NCI-H1048 (cell line): ENCODE results near the gene REEP1.
A peak's percentile ranks its signal among the peaks of the same experiment; 100 is the strongest.

Experiments
- DNase-seq: peaks from one replicate; lab custom pipeline; 2025; lab: John Stamatoyannopoulos, UW

The REEP1 gene

GRCh38 chr2:86195808-86196387 is 141.5 kb downstream of the REEP1 start:
- no peak for DNase-seq

- peak; percentile 97 for DNase-seq
These were observed 142.2 kb downstream of the REEP1 start, which contains the start of gene IMMT for GRCh38 chr2:86195055-86195807. IMMT (minus strand) TSS chr2:86195462; CDS start chr2:86195382, 80 bp downstream.

DNA sequence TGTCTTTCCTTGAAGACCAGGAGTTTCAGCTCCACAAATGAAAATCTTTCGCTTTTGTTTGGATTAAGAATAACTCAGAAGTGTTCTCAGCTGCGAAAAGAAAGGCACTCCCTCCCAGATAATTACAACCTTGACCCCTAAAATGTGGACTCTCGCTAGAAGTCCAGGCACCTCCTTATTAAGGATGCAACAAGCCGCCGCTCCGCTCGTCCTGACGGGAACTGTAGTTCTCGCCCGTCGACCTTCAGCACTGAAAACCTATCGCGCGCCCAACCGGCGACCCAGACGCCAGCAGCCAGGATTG is 142.7 kb downstream of the REEP1 start:
- DNase-seq: peak; percentile 83

DNA sequence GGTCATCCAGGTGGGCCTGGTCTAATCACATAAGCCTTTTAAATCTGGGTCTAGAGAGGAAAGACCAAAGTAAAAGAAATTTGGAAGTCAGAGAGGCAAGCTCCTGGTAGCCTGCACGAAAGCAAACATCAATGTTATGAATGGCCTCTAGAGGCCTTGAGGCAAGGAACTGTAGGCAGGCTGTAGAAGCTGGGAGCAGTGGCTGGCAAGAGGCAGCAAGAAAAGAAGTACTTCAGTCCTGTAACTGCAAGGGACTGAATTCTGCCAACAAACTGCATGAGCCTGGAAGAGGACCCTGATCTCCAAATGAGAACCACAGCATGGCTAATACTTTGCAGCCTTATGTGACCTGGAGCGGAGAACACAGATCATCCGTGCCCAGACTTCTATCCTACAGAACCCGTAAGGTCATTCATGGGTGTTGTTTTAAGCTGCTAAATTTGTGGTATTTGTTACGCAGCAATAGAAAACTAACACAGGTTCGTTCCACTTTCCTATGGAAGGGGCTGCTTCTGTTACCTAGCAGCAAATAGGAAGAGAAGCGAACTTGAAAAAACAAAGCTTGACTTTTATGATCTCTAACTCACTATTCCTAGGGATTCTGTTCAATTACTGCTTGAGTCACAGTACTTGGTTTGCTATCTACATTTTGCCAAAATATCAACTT is 143.4 kb downstream of the REEP1 start:
- no peak for DNase-seq

GRCh38 chr2:86189782-86190416 is 147.5 kb downstream of the REEP1 start:
- no peak for DNase-seq

- DNase-seq: no peak
These were observed 151.0 kb downstream of the REEP1 start for GRCh38 chr2:86186431-86186830.

- DNase-seq: no peak
These were observed 151.8 kb downstream of the REEP1 start for GRCh38 chr2:86185517-86186212.

GRCh38 chr2:86176597-86176996 is 160.8 kb downstream of the REEP1 start:
- DNase-seq: no peak

DNA sequence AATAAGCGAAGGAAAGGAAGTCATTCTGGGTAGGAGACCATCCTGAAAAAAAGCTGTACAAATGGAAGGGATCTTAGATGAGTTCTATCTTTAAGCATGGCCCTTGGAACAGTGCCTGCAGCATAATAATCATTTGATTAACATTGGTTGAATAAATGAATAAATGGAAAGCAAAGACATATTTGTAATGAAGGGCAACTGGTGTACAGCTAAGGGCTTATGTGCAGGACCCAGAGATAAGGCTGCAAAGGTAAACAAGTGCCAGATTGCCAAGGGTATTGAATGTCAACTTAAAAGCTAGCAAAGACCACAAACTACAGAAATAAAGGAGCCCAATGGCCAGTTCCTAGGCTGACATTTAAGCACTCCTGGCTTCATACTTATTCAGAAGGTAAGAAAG is 161.6 kb downstream of the REEP1 start:
- no peak for DNase-seq

- DNase-seq: no peak
These were observed 163.0 kb downstream of the REEP1 start for GRCh38 chr2:86174445-86174844.

DNA sequence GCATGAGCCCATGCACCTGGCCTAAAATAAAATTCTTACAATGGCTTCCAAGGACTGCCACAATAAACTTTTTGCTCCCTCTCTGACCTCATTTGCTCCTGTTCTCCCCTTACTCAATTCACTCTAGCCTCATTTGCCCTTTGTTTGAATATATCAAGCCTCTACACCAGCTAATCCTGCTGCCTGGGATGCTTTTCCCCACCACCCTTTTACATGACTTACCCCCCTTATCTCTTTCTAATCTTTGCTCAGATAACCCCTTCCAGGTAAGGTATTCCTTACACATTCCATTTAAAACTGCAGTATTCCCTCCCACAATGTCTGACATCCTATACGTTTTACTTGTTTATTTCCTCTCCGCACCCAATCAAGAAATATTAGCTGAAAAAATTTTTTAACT is 164.8 kb downstream of the REEP1 start:
- no peak for DNase-seq

DNA sequence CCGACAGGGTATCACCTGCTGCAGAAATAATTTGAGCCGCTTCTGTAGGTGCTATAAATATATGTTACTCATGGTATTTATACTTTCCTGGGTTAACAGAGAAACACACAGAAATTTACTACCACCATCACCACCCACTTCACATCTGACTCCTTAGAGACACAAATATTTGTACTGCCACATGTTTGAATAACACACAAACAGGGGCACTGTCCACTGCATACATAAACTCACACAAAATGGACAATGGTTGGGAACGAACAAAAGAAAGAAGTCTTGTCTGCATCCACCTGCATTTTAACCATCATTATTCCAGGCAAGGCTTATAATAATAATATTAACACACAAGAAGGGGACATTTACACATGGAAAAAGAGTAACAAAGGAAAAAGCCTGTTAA is 166.1 kb downstream of the REEP1 start:
- no peak for DNase-seq

GRCh38 chr2:86170449-86170848 is 167.0 kb downstream of the REEP1 start:
- no peak for DNase-seq
